Measurements from ENCODE around the gene NCKIPSD.

Gene NCKIPSD

DNA sequence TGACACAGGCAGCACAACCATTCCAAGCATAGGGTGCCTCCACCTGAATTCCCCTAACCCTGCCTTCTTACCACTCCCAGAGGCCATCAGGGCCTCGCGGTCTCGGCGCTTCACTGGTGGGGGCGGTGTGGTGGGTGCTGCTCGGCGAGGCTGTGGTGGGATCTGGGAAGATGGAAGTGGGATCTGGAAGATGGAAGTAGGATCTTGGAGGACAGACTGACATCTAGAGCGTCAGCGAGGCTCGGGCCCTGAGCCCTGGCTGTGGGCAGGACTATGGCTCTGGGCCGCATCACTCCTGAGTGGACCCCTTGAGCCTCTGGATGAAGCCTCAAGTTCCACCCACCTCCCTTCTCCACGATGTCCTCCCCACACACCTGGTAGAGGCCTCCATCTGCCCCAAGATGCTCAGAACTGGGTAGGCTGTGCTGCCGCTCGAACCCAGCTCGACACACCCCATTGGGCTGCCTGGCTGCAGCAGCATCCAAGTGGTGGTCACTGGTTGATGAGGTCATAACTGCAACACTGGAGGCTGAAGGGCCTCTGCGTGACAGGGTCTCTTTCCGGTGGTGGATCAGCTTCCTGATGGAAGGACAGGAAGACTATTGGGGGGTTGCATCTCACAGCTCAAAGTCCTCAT is 3.6 kb downstream of the NCKIPSD start:
- peaks cover 34% of the 10 kb centered on the region for H3K36me3 ChIP-seq (ENCODE audit: control insufficient read depth, insufficient read depth, low read length)
- no peak overlapping the region for H3K27ac ChIP-seq (ENCODE audit: low read depth, low read length)
- no peaks in the 10 kb centered on the region for H3K27me3 ChIP-seq (ENCODE audit: control insufficient read depth, insufficient read depth, low read length)
- peaks cover 8% of the 10 kb centered on the region for H3K4me1 ChIP-seq (ENCODE audit: control insufficient read depth, insufficient read depth, low read length)
- H3K9ac ChIP-seq (ENCODE audit: low read length) = no peak overlapping the region
- H3K4me3 ChIP-seq (ENCODE audit: low read length) = no peak overlapping the region

DNA sequence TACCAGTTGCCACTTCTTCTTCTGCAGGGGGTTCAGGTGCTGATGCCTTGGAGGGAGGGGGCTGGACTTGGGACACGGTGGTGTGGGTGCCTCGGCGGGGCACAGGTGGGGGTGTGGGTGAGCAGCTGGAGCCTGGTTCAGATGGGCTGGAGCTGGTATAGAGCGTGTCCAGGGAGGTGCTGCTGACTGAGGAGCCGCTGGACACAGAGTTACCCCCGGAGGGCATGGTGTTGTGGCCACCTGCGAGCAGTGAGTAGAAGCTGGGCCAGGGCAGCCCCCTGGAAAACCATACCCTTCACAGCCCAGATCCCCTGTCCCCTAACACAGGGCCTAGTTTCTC is 4.2 kb downstream of the NCKIPSD start:
- Histone ChIP-seq H3K9ac (ENCODE audit: low read length) (no peak overlapping the region), H3K4me3 (ENCODE audit: low read length) (no peak overlapping the region), H3K27me3 (ENCODE audit: control insufficient read depth, insufficient read depth, low read length) (no peaks in the 10 kb centered on the region), H3K36me3 (ENCODE audit: control insufficient read depth, insufficient read depth, low read length) (peaks cover 34% of the 10 kb centered on the region), H3K27ac (ENCODE audit: low read depth, low read length) (no peak overlapping the region), H3K4me1 (ENCODE audit: control insufficient read depth, insufficient read depth, low read length) (peaks cover 6% of the 10 kb centered on the region)

DNA sequence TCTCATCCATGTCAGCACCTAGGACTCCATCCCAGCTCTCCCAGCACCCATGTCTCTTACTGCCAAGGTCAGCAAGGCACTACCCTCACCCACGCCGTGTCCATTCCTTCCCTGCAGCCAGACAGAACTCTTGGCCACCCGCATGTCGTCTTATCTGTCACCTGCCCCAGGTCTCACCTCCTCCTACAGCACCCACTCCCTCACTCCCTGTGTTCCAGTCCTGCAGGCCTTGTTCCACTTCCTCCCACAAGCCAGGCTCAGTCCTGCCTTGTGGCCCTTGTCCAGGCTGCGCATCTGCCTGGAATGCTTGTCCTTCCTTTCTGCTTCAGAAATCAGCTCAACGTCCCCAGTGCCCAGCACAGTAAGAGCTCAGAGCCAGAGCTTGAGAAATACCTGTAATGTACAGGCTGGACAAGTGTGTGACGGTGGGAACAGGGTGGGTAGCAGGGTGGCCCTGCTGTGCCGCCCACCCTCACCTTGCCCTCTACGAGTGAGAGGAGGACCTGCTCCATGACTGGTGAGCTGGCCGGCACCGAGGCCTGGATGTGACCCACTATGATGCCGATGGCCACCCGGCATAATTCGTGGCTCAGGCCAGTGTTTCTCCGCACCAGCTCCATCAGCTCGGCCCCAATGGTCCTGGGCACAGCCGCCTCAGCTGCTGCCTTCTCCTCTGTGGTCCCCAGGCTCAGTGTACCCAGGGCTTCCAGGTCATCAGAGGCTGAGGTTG is 4.7 kb downstream of the NCKIPSD start:
- H3K27me3 ChIP-seq (ENCODE audit: control insufficient read depth, insufficient read depth, low read length) = no peaks in the 10 kb centered on the region
- H3K4me3 ChIP-seq (ENCODE audit: low read length) = no peak overlapping the region
- H3K9ac ChIP-seq (ENCODE audit: low read length) = no peak overlapping the region
- peaks cover 34% of the 10 kb centered on the region for H3K36me3 ChIP-seq (ENCODE audit: control insufficient read depth, insufficient read depth, low read length)
- no peak overlapping the region for H3K27ac ChIP-seq (ENCODE audit: low read depth, low read length)
- H3K4me1 ChIP-seq (ENCODE audit: control insufficient read depth, insufficient read depth, low read length) = peaks cover 5% of the 10 kb centered on the region

DNA sequence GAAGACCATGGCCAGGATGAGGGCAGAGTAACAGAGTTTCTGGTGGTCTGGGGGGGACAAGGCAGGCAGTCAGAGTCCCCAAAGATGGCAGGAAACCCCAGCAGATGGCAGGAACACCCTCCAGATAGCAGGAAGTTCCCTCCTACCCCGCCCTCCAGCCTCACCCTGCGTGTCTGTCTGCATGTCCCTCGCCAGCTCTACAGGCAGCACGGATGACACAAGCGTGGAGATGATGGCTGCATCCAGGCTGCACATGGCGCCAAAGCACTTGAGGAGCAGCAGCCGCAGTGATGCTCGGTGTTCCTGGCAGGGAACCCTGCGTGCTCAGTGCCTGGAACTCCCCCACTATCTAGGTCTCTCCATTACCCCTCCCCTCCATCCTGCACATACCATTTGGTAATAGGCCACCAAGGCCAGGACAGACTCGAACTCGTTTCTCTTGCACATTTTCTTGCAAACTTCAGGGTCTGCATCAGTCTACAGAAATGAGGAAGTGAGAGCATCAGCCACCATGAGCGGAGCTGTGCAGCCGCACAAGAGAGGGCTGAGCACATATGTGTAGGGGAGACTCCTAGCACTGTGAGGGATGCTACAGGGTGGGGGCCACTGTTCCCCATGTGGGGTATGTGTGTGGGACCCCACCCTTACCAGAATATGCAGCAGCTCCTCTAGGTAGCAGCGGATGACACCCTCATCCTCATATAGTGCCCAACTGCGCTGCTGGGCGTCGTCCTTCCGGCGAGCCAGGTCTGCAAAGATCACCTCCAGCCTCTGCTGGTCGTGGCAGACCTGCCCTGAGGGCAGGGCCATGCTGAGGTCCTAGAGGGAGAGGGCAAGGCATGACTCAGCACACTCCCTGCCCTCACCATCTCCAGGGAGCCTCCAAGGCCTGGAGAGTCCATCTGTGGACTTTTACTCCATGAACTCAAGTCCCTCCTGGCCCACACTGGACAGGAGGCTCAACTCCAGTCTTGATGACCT is 6.0 kb downstream of the NCKIPSD start:
- peaks cover 34% of the 10 kb centered on the region for H3K36me3 ChIP-seq (ENCODE audit: control insufficient read depth, insufficient read depth, low read length)

DNA sequence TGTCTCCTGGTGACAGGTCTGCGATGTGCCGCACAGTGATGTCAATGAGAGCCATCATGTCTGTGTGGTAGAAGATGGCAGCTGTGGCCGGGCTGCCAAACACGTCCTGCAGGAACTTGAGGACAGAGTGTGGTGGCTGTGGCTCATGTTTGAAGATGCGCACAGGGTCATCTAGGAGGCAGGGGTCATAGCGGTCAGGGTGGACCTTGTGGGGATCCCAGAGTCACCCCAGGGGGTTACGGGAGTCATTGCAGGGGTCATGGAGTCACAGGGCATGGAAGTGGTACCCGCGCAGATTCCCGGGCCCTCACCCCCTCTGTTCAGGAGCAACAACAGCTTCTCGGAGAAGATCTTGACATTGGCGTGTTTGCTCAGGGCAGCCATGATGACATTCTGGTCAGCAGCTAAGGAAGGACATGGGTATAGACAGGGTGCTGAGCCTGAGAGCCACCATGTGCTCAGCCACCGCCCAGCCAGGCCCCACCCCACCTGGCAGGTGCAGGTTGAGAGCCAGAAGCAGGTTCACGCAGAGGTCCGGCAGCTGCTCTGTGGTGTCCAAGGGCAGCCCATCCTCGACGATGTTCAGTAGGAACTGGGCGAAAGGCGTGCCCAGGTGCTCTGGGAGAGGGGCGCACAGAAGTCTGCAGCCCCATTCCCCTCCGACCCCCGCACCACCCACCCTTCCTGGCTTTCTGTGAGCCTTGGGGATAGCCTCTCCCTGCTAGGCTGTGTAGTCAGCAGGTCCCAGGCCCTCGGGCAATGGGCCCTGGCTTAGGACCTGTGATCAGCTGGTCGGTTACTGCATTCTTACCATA is 6.9 kb downstream of the NCKIPSD start:
- Histone ChIP-seq H3K4me3 (ENCODE audit: low read length) (no peak overlapping the region), H3K36me3 (ENCODE audit: control insufficient read depth, insufficient read depth, low read length) (peaks cover 34% of the 10 kb centered on the region), H3K27ac (ENCODE audit: low read depth, low read length) (no peak overlapping the region), H3K27me3 (ENCODE audit: control insufficient read depth, insufficient read depth, low read length) (no peaks in the 10 kb centered on the region), H3K9ac (ENCODE audit: low read length) (no peak overlapping the region), H3K4me1 (ENCODE audit: control insufficient read depth, insufficient read depth, low read length) (no peaks in the 10 kb centered on the region)

More for the DNA sequence above, 6.0 kb downstream of the NCKIPSD start:
- Histone ChIP-seq H3K4me3 (ENCODE audit: low read length) (no peak overlapping the region), H3K9ac (ENCODE audit: low read length) (no peak overlapping the region), H3K27ac (ENCODE audit: low read depth, low read length) (no peak overlapping the region), H3K4me1 (ENCODE audit: control insufficient read depth, insufficient read depth, low read length) (peaks cover 2% of the 10 kb centered on the region), H3K27me3 (ENCODE audit: control insufficient read depth, insufficient read depth, low read length) (no peaks in the 10 kb centered on the region)

DNA sequence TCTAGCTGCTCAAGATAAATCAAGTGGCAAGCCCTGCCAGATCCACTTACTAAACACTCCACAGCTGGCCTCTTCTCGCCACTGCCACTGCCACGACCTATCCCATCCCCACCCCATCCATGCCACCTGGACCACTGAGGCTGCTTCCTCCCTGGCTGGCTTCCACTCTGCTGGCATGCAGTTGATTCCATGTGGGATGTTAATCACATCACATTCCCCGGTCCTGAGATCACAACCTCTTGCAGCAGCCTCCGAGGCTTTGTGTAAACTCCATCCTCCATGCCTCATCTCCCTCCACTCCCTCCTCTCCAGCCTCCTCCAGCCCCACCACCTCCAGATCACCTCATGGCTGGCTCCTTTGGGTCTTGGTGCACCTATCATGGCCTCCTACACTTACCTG is 7.7 kb downstream of the NCKIPSD start:
- Histone ChIP-seq H3K27ac (ENCODE audit: low read depth, low read length) (no peak overlapping the region), H3K36me3 (ENCODE audit: control insufficient read depth, insufficient read depth, low read length) (peaks cover 34% of the 10 kb centered on the region), H3K4me3 (ENCODE audit: low read length) (no peak overlapping the region), H3K4me1 (ENCODE audit: control insufficient read depth, insufficient read depth, low read length) (no peaks in the 10 kb centered on the region), H3K9ac (ENCODE audit: low read length) (no peak overlapping the region), H3K27me3 (ENCODE audit: control insufficient read depth, insufficient read depth, low read length) (no peaks in the 10 kb centered on the region)

DNA sequence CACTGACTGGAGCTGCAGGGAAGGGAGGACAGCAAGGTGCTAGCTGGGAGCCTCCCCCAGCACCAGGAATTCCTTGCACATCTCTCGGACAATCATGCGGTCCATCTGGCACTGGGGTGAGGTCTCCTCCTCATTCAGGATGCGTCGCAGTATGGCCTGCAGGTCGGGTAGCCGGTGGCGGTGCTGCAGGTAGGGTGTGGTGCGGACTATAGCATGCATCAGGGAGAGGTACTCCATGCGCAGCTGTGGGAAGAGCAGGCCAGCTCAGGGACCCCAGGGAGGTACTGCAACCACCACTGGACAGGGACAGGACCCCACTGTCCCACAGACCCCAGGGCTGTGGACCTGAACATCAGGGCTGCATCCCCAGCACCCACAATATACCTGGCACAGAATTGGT is 11.2 kb downstream of the NCKIPSD start:
- H3K4me3 ChIP-seq (ENCODE audit: low read length) = no peak overlapping the region
- no peaks in the 10 kb centered on the region for H3K27me3 ChIP-seq (ENCODE audit: control insufficient read depth, insufficient read depth, low read length)
- H3K4me1 ChIP-seq (ENCODE audit: control insufficient read depth, insufficient read depth, low read length) = no peaks in the 10 kb centered on the region
- peaks cover 15% of the 10 kb centered on the region for H3K36me3 ChIP-seq (ENCODE audit: control insufficient read depth, insufficient read depth, low read length)
- no peak overlapping the region for H3K9ac ChIP-seq (ENCODE audit: low read length)
- no peak overlapping the region for H3K27ac ChIP-seq (ENCODE audit: low read depth, low read length)

DNA sequence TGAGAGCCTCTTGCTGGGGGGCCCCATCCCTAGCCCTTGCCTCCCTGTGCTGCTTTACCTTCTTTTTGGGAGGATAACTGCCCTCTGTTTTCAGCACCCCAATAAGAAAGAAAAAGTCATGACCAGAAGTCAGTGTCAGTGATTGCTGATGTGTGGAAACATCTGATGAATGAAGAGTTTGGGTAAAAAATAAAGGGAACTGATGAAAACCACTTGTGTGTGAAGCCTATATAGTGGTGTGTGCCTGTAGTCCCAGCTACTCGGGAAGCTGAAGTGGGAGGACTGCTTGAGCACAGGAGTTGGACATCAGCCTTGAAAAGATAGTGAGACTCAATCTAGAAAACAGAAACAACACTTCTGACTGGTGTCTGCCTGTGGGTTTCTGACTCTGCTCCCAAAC is 13.2 kb downstream of the NCKIPSD start:
- Histone ChIP-seq H3K27me3 (ENCODE audit: control insufficient read depth, insufficient read depth, low read length) (no peaks in the 10 kb centered on the region), H3K4me1 (ENCODE audit: control insufficient read depth, insufficient read depth, low read length) (no peaks in the 10 kb centered on the region), H3K36me3 (ENCODE audit: control insufficient read depth, insufficient read depth, low read length) (peaks cover 6% of the 10 kb centered on the region), H3K4me3 (ENCODE audit: low read length) (no peak overlapping the region), H3K9ac (ENCODE audit: low read length) (no peak overlapping the region), H3K27ac (ENCODE audit: low read depth, low read length) (no peak overlapping the region)

DNA sequence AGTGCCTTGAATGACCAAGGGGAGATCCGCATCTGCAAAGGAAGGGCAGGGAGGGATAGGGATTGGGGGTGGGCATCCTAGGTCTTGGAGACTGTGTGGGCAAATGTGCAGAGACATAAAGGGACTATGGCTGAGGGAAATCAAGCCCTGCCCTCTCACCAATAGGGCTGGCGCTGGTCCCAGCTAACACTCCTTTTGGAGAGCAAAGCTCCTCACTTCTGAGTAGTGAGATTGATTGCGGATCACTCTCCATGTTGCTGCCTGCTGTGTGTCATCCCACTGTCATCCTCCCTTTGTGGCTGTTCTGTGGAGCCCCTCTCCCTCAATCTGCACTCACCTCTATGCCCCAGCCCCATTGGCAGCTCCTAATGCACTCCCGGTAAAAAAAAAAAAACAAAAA is 20.8 kb downstream of the NCKIPSD start:
- no peak overlapping the region for H3K27ac ChIP-seq (ENCODE audit: low read depth, low read length)
- no peak overlapping the region for H3K9ac ChIP-seq (ENCODE audit: low read length)
- no peak overlapping the region for H3K4me3 ChIP-seq (ENCODE audit: low read length)
- no peaks in the 10 kb centered on the region for H3K36me3 ChIP-seq (ENCODE audit: control insufficient read depth, insufficient read depth, low read length)
- H3K27me3 ChIP-seq (ENCODE audit: control insufficient read depth, insufficient read depth, low read length) = peaks cover 15% of the 10 kb centered on the region
- peaks cover 6% of the 10 kb centered on the region for H3K4me1 ChIP-seq (ENCODE audit: control insufficient read depth, insufficient read depth, low read length)

DNA sequence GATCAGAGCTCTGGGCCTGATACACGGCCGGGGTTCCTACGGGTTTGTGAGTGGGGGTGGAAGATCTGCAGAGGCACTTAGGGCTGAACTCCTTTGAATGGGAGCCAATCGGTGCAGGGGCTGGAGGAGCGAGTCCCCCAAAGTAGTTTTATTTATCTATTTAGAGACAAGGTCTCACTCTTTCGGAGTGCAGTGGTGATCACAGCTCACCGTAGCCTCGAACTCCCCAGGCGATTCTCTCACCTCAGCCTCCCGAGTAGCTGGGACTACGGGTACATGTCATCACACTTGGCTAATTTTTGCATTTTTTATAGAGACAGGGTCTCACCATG is 21.4 kb downstream of the NCKIPSD start:
- Histone ChIP-seq H3K27me3 (ENCODE audit: control insufficient read depth, insufficient read depth, low read length) (peaks cover 15% of the 10 kb centered on the region), H3K9ac (ENCODE audit: low read length) (no peak overlapping the region), H3K4me1 (ENCODE audit: control insufficient read depth, insufficient read depth, low read length) (peaks cover 6% of the 10 kb centered on the region), H3K27ac (ENCODE audit: low read depth, low read length) (no peak overlapping the region), H3K36me3 (ENCODE audit: control insufficient read depth, insufficient read depth, low read length) (no peaks in the 10 kb centered on the region), H3K4me3 (ENCODE audit: low read length) (no peak overlapping the region)

DNA sequence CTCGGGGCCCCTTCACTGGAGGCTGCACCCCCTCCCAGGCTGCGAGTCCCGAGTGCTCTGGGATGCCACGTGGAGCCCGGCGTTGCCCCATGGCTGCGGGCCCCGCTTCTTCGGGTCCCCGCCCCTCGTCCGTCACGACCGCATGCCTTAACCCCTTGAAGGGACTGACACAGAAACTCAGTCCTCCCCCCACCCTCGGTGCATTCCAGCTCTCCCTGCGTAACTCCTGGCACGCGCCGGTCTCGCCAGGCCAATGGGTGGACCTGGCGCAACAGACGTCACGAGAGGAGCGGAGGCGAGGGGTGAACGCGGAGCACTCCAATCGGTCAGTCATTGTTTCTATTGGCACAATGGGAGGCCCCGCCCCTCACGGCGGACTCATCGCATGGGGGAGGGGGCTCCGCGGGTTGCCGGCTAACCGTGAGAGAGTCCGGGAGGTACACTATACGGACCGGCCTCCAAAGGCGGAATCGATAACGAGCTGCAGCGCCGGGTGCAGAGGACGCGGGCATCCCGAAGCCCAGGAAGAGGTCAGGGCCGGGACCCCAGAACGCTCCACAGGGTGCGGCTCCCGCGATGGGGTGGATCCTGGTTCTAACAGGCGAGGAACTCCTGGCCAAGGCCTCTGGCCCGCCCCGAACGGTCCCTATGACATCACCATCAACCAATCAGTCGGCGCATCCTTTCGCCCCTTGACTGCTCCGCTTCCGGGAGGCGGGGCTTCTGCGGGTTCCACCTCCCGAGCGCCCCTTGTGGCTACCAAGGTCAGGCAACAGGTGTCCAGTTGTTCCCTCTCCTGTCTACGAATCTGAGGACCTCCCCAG is 22.0 kb downstream of the NCKIPSD start:
- H3K27me3 ChIP-seq (ENCODE audit: control insufficient read depth, insufficient read depth, low read length) = peaks cover 15% of the 10 kb centered on the region
- H3K36me3 ChIP-seq (ENCODE audit: control insufficient read depth, insufficient read depth, low read length) = no peaks in the 10 kb centered on the region
- H3K4me1 ChIP-seq (ENCODE audit: control insufficient read depth, insufficient read depth, low read length) = peaks cover 6% of the 10 kb centered on the region
- peak overlapping the region; percentile 63 for H3K4me3 ChIP-seq (ENCODE audit: low read length)
- peak overlapping the region; percentile 62 for H3K27ac ChIP-seq (ENCODE audit: low read depth, low read length)
- H3K9ac ChIP-seq (ENCODE audit: low read length) = peak overlapping the region; percentile 16

Measured in rectal smooth muscle tissue (tissue), 1 donor.